Common myeloid progenitor, CD34-positive (primary cell): ENCODE data around the gene XRCC3.
"Not testable (repeated sequence)": the region's sequence is repeated elsewhere in the genome, so short reads cannot be mapped to it uniquely, and the experiment has no call there.

ENCODE experiments used
- CTCF ChIA-PET: fragments of 350-600 bp; sonication (Branson Sonifier 250); formaldehyde crosslinking; loops from one replicate; lab custom pipeline; 2021; ENCODE audit warnings: antibody characterized with exemption; lab: Charles Lee
- POLR2A ChIA-PET: fragments of 350-600 bp; sonication (Branson Sonifier 250); formaldehyde crosslinking; loops from one replicate; lab custom pipeline; 2021; ENCODE audit warnings: antibody characterized with exemption; lab: Charles Lee
- DNase-seq, 3 donors: peaks; one replicate each; pipeline versions ENCODE4 v3.0.0 to v3.0.0-alpha.2; 2013
- H3K27ac ChIP-seq, 2 experiments: 1 replicate in 1 of 2; 2 replicates in 1 of 2; pipeline ENCODE4 v1.7.0; 2013; ENCODE audit warnings: inconsistent platforms in 2 of 2, low read length in 2 of 2, mild to moderate bottlenecking in 2 of 2, low read depth in 1 of 2, moderate library complexity in 1 of 2; ENCODE audit not compliant: severe bottlenecking in 2 of 2, insufficient read depth in 1 of 2, poor library complexity in 1 of 2
- H3K27me3 ChIP-seq, 5 experiments: replicated peaks in 2 of 5; 1 replicate in 3 of 5; 2 replicates in 2 of 5; pipeline versions ENCODE4 v1.6.1 to v1.7.0; 2013; ENCODE audit warnings: low read length in 4 of 5, mild to moderate bottlenecking in 2 of 5, moderate library complexity in 2 of 5, inconsistent platforms in 1 of 5; ENCODE audit not compliant: insufficient read depth in 5 of 5, control insufficient read depth in 4 of 5
- H3K36me3 ChIP-seq, 4 experiments: 1 replicate in 2 of 4; 2 replicates in 2 of 4; pipeline versions ENCODE4 v1.6.1 to v1.7.0; 2013; ENCODE audit warnings: low read length in 3 of 4, control low read depth in 1 of 4, mild to moderate bottlenecking in 1 of 4; ENCODE audit not compliant: control insufficient read depth in 4 of 4, insufficient read depth in 4 of 4
- H3K4me1 ChIP-seq, 4 experiments: 1 replicate in 3 of 4; 2 replicates in 1 of 4; pipeline versions ENCODE4 v1.6.1 to v1.7.1; 2013; ENCODE audit warnings: low read length in 3 of 4, mild to moderate bottlenecking in 3 of 4, control low read depth in 1 of 4, inconsistent platforms in 1 of 4, moderate library complexity in 1 of 4; ENCODE audit not compliant: control insufficient read depth in 4 of 4, insufficient read depth in 4 of 4; ENCODE audit errors: control extremely low read depth in 1 of 4
- H3K4me3 ChIP-seq, 7 experiments: 1 replicate in 4 of 7; 2 replicates in 3 of 7; pipeline versions ENCODE4 v1.5.1 to v1.7.0; 2013; ENCODE audit warnings: mild to moderate bottlenecking in 7 of 7, low read length in 6 of 7, moderate library complexity in 6 of 7, inconsistent platforms in 2 of 7, low read depth in 2 of 7, control low read depth in 1 of 7; ENCODE audit not compliant: insufficient read depth in 4 of 7, control insufficient read depth in 1 of 7; ENCODE audit errors: extremely low read depth in 1 of 7
- H3K9me3 ChIP-seq, 5 experiments: 1 replicate in 4 of 5; 2 replicates in 1 of 5; pipeline versions ENCODE4 v1.6.1 to v1.7.1; 2013; ENCODE audit warnings: low read length in 4 of 5, mild to moderate bottlenecking in 2 of 5, inconsistent platforms in 1 of 5, low read depth in 1 of 5, moderate library complexity in 1 of 5; ENCODE audit not compliant: control insufficient read depth in 4 of 5, insufficient read depth in 2 of 5; ENCODE audit errors: control extremely low read depth in 1 of 5
- WGBS: methylation state at CpG from one replicate; pipeline ENCODE4 v1.1.5; 2013; ENCODE audit not compliant: insufficient coverage; 5-methylcytosine and 5-hydroxymethylcytosine counted together

The XRCC3 gene

DNA sequence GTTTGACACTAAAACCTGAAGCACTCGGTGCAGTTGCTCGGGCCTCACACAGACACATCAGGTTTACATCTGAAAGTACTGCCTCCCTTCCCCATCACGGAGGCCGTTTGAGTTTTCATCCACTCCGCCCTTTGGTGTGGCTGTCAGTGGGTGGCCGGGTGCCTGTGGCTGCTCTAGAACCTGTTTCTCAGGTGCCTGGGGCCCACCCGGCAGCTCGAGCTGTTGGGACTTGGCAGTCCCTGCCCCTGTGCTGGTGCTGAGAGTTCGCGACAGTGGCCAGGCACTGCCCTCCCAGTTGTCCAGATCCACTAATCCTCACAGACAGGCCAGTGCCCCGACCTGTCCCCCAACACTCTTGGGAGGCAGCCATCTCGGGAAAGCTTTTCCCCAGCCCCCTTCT is 22.4 kb downstream of the XRCC3 start:
- no peak overlapping the region for H3K4me3 ChIP-seq
- peaks cover 15 to 72% (median 35%) of the 10 kb centered on the region in 4 experiments for H3K36me3 ChIP-seq
- H3K4me1 ChIP-seq: peaks cover 0 to 26% (median 10%) of the 10 kb centered on the region in 4 experiments
- no peak for DNase-seq
- WGBS: 96% methylated on average over 12 of the region's 12 CpGs
- H3K27me3 ChIP-seq: no peaks in the 10 kb centered on the region
- no peak overlapping the region for H3K27ac ChIP-seq
- ChIA-PET CTCF (interaction anchor here (1.1 to 2.0 kb wide), 2 partner anchors 13 to 16 kb away, joined by 3 to 11 read pairs; no protein-coding TSS in a partner anchor), POLR2A (interaction anchor here (0.6 kb wide), 1 partner anchor 124 kb away, joined by 3 read pairs; no protein-coding TSS in a partner anchor)
- H3K9me3 ChIP-seq: no peaks in the 10 kb centered on the region

DNA sequence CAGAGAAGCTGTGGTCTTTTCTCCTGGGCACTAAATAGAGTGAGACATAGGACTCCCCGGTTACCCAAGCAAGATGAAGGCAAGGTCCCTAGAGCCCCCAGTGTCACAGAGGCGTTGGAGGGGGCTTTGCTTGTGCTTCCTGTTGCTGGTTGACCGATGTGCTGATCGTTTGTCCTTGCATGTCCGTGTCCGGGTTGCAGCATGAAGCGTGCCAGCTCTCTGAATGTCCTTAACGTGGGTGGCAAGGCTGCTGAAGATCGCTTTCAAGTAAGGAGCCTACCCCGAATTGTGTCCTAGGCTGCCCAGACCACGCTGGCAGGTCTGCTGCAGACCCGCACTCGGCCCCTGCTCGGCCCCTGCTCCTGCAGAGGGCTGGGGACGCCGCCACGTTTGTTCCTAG is 23.1 kb downstream of the XRCC3 start:
- ChIA-PET CTCF (interaction anchor here (1.1 to 2.0 kb wide), 2 partner anchors 12 to 16 kb away, joined by 3 to 11 read pairs; no protein-coding TSS in a partner anchor), POLR2A (no interaction called here)
- Histone ChIP-seq H3K27me3 (no peaks in the 10 kb centered on the region), H3K36me3 (peaks cover 15 to 68% (median 37%) of the 10 kb centered on the region in 4 experiments), H3K4me1 (peaks cover 0 to 19% (median 8%) of the 10 kb centered on the region in 4 experiments), H3K27ac (no peak overlapping the region), H3K4me3 (no peak overlapping the region), H3K9me3 (no peaks in the 10 kb centered on the region)
- no peak for DNase-seq
- 97% methylated on average over 17 of the region's 17 CpGs for WGBS

DNA sequence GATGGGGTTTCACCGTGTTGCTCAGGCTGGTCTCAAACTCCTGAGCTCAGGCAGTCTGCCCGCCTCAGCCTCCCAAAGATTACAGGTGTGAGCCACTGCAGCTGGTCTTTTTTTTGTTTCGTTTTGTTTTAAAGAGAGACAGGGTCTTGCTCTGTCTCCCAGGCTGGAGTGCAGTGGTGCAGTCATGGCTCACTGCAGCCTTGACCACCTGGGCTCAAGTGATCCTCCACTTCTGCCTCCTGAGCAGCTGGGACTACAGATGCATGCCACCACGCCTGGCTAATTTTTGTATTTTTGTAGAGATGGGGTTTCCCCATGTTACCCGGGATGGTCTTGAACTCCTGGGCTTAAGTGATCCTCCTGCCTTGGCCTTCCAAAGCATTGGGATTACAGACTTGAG is 23.6 kb downstream of the XRCC3 start:
- H3K27me3 ChIP-seq, POLR2A ChIA-PET, H3K9me3 ChIP-seq, H3K27ac ChIP-seq, H3K4me3 ChIP-seq, DNase-seq: not testable (repeated sequence)
- Histone ChIP-seq H3K36me3 (peaks cover 16 to 68% (median 41%) of the 10 kb centered on the region in 4 experiments), H3K4me1 (peaks cover 0 to 14% (median 6%) of the 10 kb centered on the region in 4 experiments)
- WGBS: 90% methylated on average over 4 of the region's 5 CpGs
- CTCF ChIA-PET: interaction anchor here (2.0 kb wide), 1 partner anchor 12 kb away, joined by 11 read pairs; no protein-coding TSS in a partner anchor

DNA sequence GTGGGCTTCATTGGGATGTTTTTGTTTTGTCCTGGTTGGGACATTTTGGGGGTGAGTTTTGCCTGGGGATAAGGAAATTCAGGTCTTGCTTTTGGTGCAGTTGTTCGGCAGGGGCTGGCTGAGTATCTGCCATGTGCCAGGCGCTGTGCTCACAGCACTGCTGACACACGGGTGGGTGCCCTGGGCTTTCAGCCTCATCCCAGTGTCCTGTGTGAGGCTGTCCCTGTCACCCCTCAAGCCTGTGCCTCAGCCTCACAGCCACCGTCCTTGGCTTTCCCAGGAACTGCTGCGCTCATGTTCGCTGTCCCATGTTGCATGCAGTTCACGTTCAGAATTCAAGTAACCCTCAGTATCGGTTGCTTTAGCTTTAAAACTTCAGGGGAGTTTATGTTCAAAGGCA is 24.9 kb downstream of the XRCC3 start:
- ChIA-PET CTCF (no interaction called here), POLR2A (no interaction called here)
- Histone ChIP-seq H3K9me3 (no peaks in the 10 kb centered on the region), H3K27me3 (no peaks in the 10 kb centered on the region), H3K4me1 (peaks cover 0 to 1% (median 0%) of the 10 kb centered on the region in 4 experiments), H3K4me3 (no peak overlapping the region), H3K27ac (no peak overlapping the region), H3K36me3 (peaks cover 19 to 70% (median 50%) of the 10 kb centered on the region in 4 experiments)
- DNase-seq: no peak
- WGBS: 98% methylated on average over 4 of the region's 8 CpGs

DNA sequence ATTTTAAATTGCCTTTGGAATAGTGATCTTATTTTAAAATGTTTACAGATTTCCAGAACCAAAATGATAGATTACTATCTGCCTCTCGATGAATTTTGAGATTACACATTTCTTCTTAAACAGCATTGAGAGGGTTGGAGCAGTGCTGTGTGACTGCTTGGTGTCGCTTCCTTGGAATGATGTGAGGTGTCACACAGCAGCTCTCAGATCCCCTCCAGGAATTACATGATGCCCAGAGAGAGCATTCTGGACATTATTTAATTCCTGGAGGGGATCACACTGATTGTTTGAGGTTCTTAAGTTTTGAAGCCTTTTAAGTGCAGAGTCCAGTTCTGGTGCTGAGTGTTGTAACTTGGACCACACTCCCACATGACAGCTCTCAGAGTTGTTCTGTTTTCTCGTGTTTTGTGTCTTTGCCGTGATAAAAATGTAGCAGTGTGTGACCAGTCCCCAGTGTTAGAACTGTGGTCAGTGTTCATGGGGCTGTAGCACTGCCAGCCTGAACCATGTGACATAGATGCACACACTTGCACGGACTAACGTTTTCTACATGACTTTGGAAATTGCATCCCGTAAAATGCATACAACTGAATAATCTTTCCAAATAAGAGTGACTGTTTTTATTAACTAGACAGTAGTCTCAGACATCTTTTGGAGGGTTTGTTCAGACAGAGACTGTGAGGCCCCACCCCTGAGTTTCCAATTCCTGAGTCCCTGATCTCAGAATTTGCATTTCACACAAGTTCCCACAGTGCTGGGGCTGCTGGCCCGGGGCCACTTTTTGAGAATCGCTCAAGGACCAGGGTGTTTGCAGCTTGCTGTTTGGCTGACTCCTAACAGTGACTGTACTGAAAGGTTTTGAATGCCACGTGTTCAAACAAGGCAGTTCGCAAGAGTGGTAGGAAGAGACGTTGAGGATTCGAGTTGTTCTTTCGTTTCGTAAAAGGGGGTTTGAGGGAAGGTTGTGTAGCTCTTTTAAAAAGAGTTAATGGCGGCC is 26.0 kb downstream of the XRCC3 start:
- Histone ChIP-seq H3K27me3 (no peaks in the 10 kb centered on the region), H3K4me3 (no peak overlapping the region), H3K36me3 (peaks cover 18 to 72% (median 52%) of the 10 kb centered on the region in 4 experiments), H3K4me1 (no peaks in the 10 kb centered on the region), H3K27ac (no peak overlapping the region), H3K9me3 (no peaks in the 10 kb centered on the region)
- DNase-seq: no peak
- ChIA-PET POLR2A (no interaction called here), CTCF (interaction anchor here (1.1 to 1.6 kb wide), 3 partner anchors 9 to 13 kb away, joined by 3 to 5 read pairs (median 4); no protein-coding TSS in a partner anchor)
- 96% methylated on average over 11 of the region's 16 CpGs for WGBS

DNA sequence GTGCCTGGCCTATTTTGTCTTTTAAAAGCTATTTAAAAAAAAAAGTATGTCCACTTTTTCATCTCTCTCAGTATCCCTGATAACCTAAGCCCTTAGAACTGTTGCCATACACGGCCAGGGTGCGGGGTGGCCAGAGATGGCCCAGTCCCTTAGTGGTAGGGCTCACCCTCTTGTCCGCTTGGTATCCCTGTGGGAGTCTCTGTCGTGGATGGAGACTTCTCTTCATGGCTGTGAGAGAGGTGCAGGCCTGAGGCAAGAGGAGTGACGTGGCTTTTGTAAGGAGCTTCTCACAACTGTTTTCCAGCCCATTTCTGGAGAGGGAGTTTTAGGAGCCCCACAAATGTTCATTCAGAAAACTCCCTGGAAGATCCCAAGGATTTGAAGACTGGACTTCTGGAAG is 26.8 kb downstream of the XRCC3 start:
- Histone ChIP-seq H3K27me3 (no peaks in the 10 kb centered on the region), H3K4me1 (no peaks in the 10 kb centered on the region), H3K27ac (no peak overlapping the region), H3K9me3 (no peaks in the 10 kb centered on the region), H3K4me3 (no peak overlapping the region), H3K36me3 (peaks cover 18 to 70% (median 51%) of the 10 kb centered on the region in 4 experiments)
- POLR2A ChIA-PET: no interaction called here
- 93% methylated on average over 5 of the region's 5 CpGs for WGBS
- DNase-seq: no peak
- CTCF ChIA-PET: interaction anchor here (1.1 to 1.6 kb wide), 3 partner anchors 9 to 14 kb away, joined by 3 to 5 read pairs (median 4); no protein-coding TSS in a partner anchor
